A549 (cell line): ENCODE data around the gene ZMIZ2. TPM values are rescaled to one million over a fixed set of nuclear protein-coding genes. Genes with fewer than 3 reads are reported as not detected.

Source experiments
- EHF ChIP-seq: fragments of 250-450 bp; sonication (Bioruptor Pico); IDR thresholded peaks from 2 replicates; pipeline ENCODE4 v1.5.0; 2020; ENCODE audit warnings: mild to moderate bottlenecking
- EHMT2 ChIP-seq: fragments of 200-600 bp; sonication (generic); IDR thresholded peaks from 2 replicates; pipeline ENCODE4 v1.6.1; 2016; ENCODE audit warnings: antibody characterized with exemption, low read depth, mild to moderate bottlenecking, moderate library complexity
- ESRRA ChIP-seq: fragments of 150-350 bp; IDR thresholded peaks from 2 replicates; pipeline ENCODE4 v1.6.1; 2014; ENCODE audit warnings: mild to moderate bottlenecking, low read length, borderline replicate concordance
- GATA3 ChIP-seq: IDR thresholded peaks from 2 replicates; pipeline ENCODE4 v1.6.1; 2012; ENCODE audit warnings: borderline replicate concordance
- JUN ChIP-seq, 2 experiments: fragments of >200 bp; sonication (Bioruptor Twin); formaldehyde crosslinking; IDR thresholded peaks; 2 replicates in 1 of 2; 3 replicates in 1 of 2; pipeline ENCODE4 v1.6.1; 2016 to 2017
- JUNB ChIP-seq: fragments of >200 bp; sonication (Bioruptor Twin); formaldehyde crosslinking; IDR thresholded peaks from 2 replicates; pipeline ENCODE4 v1.6.1; 2016
- KDM1A ChIP-seq: fragments of 200-600 bp; sonication (generic); IDR thresholded peaks from 2 replicates; pipeline ENCODE4 v1.6.1; 2016; ENCODE audit warnings: low read depth, mild to moderate bottlenecking
- MAFK ChIP-seq: fragments of 450-650 bp; IDR thresholded peaks from 2 replicates; pipeline ENCODE4 v1.6.1; 2014; ENCODE audit not compliant: partially characterized antibody
- MAX ChIP-seq: IDR thresholded peaks from 2 replicates; pipeline ENCODE4 v1.6.1; 2012
- NFE2L2 ChIP-seq: fragments of 150-350 bp; conservative IDR thresholded peaks from 2 replicates; pipeline ENCODE4 v1.6.1; 2014; ENCODE audit warnings: low read length
- POLR2A ChIP-seq: IDR thresholded peaks from 2 replicates; pipeline ENCODE4 v1.6.1; 2012; ENCODE audit warnings: mild to moderate bottlenecking, low read length
- REST ChIP-seq: fragments of 200-600 bp; sonication (generic); IDR thresholded peaks from 2 replicates; pipeline ENCODE4 v1.6.1; 2016; ENCODE audit warnings: antibody characterized with exemption, mild to moderate bottlenecking, moderate library complexity
- TFCP2L1 ChIP-seq: fragments of 250-450 bp; sonication (Bioruptor Pico); IDR thresholded peaks from 2 replicates; pipeline ENCODE4 v1.5.0; 2021; ENCODE audit warnings: mild to moderate bottlenecking
- TP53 ChIP-seq: fragments of 250-450 bp; sonication (Bioruptor Pico); IDR thresholded peaks from 2 replicates; pipeline ENCODE4 v1.5.0; 2021; ENCODE audit warnings: mild to moderate bottlenecking, moderate library complexity
- USF2 ChIP-seq: fragments of 450-650 bp; IDR thresholded peaks from 2 replicates; pipeline ENCODE4 v1.6.1; 2014; ENCODE audit warnings: antibody characterized with exemption
- ZC3H11A ChIP-seq: fragments of 450-650 bp; IDR thresholded peaks from 2 replicates; pipeline ENCODE4 v1.6.1; 2014; ENCODE audit warnings: antibody characterized with exemption, mild to moderate bottlenecking
- ZSCAN20 ChIP-seq: fragments of 250-450 bp; sonication (Bioruptor Pico); IDR thresholded peaks from 2 replicates; pipeline ENCODE4 v1.8.0; 2022; ENCODE audit warnings: mild to moderate bottlenecking, moderate library complexity
- polyA plus RNA-seq, 4 experiments: library from polyadenylated mRNA; depleted of rRNA in 3 of 4; stranded (reverse); fragments of >200 nt; fragmentation: RNase III in 1 of 4; extraction: RNeasy Plus Mini Kit Qiagen cat#74134 plus additional on column Dnase treatment in 1 of 4; gene quantifications; 2 replicates in 3 of 4; 3 replicates in 1 of 4; pipeline ENCODE4 v1.2.3, GENCODE V29; 2011 to 2017
- TF ChIP-seq, protein P1 (sequence below): fragments of 250-450 bp; sonication (Bioruptor Pico); IDR thresholded peaks from 2 replicates; pipeline ENCODE4 v1.5.0; 2021; ENCODE audit warnings: mild to moderate bottlenecking, moderate library complexity, borderline replicate concordance
- TF ChIP-seq, protein P2 (sequence below): fragments of >200 bp; sonication (Bioruptor Twin); formaldehyde crosslinking; IDR thresholded peaks from 3 replicates; pipeline ENCODE4 v1.6.1; 2016
- TF ChIP-seq, protein P3 (sequence below): fragments of 150-350 bp; IDR thresholded peaks from 2 replicates; pipeline ENCODE4 v1.6.1; 2014; ENCODE audit warnings: low read depth, mild to moderate bottlenecking, low read length

The ZMIZ2 gene
- polyA plus RNA-seq, 2 of the 4 experiments (the other 2 are of a cell fraction), result 4.3 to 21.7 TPM

GRCh38 chr7:44796504-44797328 lies 48.1 kb downstream of the ZMIZ2 start, which contains the start of gene PPIA (continued):
- TF ChIP-seq REST (peak; percentile 50), TP53 (peak; percentile 98), MAX (peak; percentile 97), POLR2A (peak; percentile 90), JUNB (no peak), EHMT2 (no peak), JUN (IDR thresholded peaks at IDR 0.05) (peak; percentile 96 to 100), EHF (CRISPR knock-in tag) (peak; percentile 79; the same call in 1 of the 2 replicates), ZSCAN20 (CRISPR knock-in tag) (no peak), USF2 (peak; percentile 47), ZC3H11A (no peak), KDM1A (no peak), NFE2L2 (no peak), MAFK (no peak), TFCP2L1 (CRISPR knock-in tag) (peak; percentile 98), ESRRA (no peak), GATA3 (no peak; the same call in 1 of the 2 replicates)
- TF ChIP-seq, protein P1, sequence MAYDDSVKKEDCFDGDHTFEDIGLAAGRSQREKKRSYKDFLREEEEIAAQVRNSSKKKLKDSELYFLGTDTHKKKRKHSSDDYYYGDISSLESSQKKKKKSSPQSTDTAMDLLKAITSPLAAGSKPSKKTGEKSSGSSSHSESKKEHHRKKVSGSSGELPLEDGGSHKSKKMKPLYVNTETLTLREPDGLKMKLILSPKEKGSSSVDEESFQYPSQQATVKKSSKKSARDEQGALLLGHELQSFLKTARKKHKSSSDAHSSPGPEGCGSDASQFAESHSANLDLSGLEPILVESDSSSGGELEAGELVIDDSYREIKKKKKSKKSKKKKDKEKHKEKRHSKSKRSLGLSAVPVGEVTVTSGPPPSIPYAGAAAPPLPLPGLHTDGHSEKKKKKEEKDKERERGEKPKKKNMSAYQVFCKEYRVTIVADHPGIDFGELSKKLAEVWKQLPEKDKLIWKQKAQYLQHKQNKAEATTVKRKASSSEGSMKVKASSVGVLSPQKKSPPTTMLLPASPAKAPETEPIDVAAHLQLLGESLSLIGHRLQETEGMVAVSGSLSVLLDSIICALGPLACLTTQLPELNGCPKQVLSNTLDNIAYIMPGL (CRISPR knock-in tag), result peak; percentile 62
- TF ChIP-seq, protein P2, sequence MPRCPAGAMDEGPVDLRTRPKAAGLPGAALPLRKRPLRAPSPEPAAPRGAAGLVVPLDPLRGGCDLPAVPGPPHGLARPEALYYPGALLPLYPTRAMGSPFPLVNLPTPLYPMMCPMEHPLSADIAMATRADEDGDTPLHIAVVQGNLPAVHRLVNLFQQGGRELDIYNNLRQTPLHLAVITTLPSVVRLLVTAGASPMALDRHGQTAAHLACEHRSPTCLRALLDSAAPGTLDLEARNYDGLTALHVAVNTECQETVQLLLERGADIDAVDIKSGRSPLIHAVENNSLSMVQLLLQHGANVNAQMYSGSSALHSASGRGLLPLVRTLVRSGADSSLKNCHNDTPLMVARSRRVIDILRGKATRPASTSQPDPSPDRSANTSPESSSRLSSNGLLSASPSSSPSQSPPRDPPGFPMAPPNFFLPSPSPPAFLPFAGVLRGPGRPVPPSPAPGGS, result peak; percentile 98
- TF ChIP-seq, protein P3, sequence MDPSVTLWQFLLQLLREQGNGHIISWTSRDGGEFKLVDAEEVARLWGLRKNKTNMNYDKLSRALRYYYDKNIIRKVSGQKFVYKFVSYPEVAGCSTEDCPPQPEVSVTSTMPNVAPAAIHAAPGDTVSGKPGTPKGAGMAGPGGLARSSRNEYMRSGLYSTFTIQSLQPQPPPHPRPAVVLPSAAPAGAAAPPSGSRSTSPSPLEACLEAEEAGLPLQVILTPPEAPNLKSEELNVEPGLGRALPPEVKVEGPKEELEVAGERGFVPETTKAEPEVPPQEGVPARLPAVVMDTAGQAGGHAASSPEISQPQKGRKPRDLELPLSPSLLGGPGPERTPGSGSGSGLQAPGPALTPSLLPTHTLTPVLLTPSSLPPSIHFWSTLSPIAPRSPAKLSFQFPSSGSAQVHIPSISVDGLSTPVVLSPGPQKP, result no peak
